OCI-LY7 (cell line): ENCODE results near the gene SIX3. TPM values are rescaled to one million over a fixed set of nuclear protein-coding genes. Genes with fewer than 3 reads are reported as not detected.

Experiments used
- BruUV-seq: library from RNA; stranded (reverse); fragments of 400-500 nt; replicated peaks from 2 replicates; lab custom pipeline; 2021; lab: Mats Ljungman, UMichigan
- CTCF ChIA-PET: fragments of 300-600 bp; sonication (Branson Sonifier 250); formaldehyde crosslinking; loops from one replicate; lab custom pipeline; 2022; ENCODE audit warnings: antibody characterized with exemption; ENCODE audit not compliant: unreplicated experiment; lab: Charles Lee
- POLR2A ChIA-PET: fragments of 300-600 bp; sonication (Branson Sonifier 250); formaldehyde crosslinking; loops from one replicate; lab custom pipeline; 2022; ENCODE audit warnings: antibody characterized with exemption; lab: Charles Lee
- DNase-seq: peaks from one replicate; pipeline ENCODE4 v3.0.0-alpha.2; 2015; ENCODE audit warnings: low spot score
- H2AFZ ChIP-seq: fragments of 200-600 bp; sonication (generic), shearing (Covaris generic); 2 replicates; pipeline ENCODE4 v1.6.1; 2014; ENCODE audit warnings: mild to moderate bottlenecking, antibody characterized with exemption, low read length, moderate library complexity
- H3K27ac ChIP-seq: fragments of 200-600 bp; sonication (generic); 2 replicates; pipeline ENCODE4 v1.5.1; 2014; ENCODE audit warnings: mixed run types, low read depth, mild to moderate bottlenecking, moderate library complexity, low read length, inconsistent platforms; ENCODE audit not compliant: poor library complexity, severe bottlenecking
- H3K36me3 ChIP-seq: fragments of 200-600 bp; sonication (generic); 2 replicates; pipeline ENCODE4 v1.6.1; 2014; ENCODE audit warnings: mild to moderate bottlenecking, antibody characterized with exemption, low read length, moderate library complexity, mixed read lengths; ENCODE audit not compliant: insufficient read depth
- H3K4me1 ChIP-seq: fragments of 200-600 bp; sonication (generic); 2 replicates; pipeline ENCODE4 v1.5.1; 2014; ENCODE audit warnings: mild to moderate bottlenecking, low read length; ENCODE audit not compliant: insufficient read depth, poor library complexity, severe bottlenecking
- H3K4me2 ChIP-seq: fragments of 200-600 bp; sonication (generic); 2 replicates; pipeline ENCODE4 v1.6.1; 2014; ENCODE audit warnings: mild to moderate bottlenecking, low read length
- H3K4me3 ChIP-seq: fragments of 200-600 bp; sonication (generic); 2 replicates; pipeline ENCODE4 v1.5.1; 2014; ENCODE audit warnings: mild to moderate bottlenecking, low read depth, low read length; ENCODE audit not compliant: poor library complexity, severe bottlenecking
- H3K79me2 ChIP-seq: fragments of 200-600 bp; sonication (generic); 2 replicates; pipeline ENCODE4 v1.6.1; 2016; ENCODE audit warnings: low read depth, mild to moderate bottlenecking, low read length, moderate library complexity, mixed read lengths; ENCODE audit not compliant: insufficient read depth
- H3K9me2 ChIP-seq: fragments of 200-600 bp; sonication (generic); 2 replicates; pipeline ENCODE4 v1.6.1; 2016; ENCODE audit warnings: mild to moderate bottlenecking, low read length, mixed read lengths; ENCODE audit not compliant: insufficient read depth
- H3K9me3 ChIP-seq: fragments of 200-600 bp; sonication (generic); 2 replicates; pipeline ENCODE4 v1.6.1; 2014; ENCODE audit warnings: mild to moderate bottlenecking, mixed run types, low read length, mixed read lengths
- H4K20me1 ChIP-seq: fragments of 200-600 bp; sonication (generic); 2 replicates; pipeline ENCODE4 v1.6.1; 2014; ENCODE audit warnings: mild to moderate bottlenecking, antibody characterized with exemption, low read length, moderate library complexity, mixed read lengths; ENCODE audit not compliant: insufficient read depth
- CTCF ChIP-seq: fragments of 200-600 bp; sonication (generic); conservative IDR thresholded peaks from 2 replicates; pipeline ENCODE4 v1.5.1; 2014; ENCODE audit warnings: mild to moderate bottlenecking, antibody characterized with exemption, low read length, moderate library complexity, mixed read lengths
- EZH2phosphoT487 ChIP-seq: fragments of 200-600 bp; sonication (generic); IDR thresholded peaks from 2 replicates; pipeline ENCODE4 v1.6.1; 2018; ENCODE audit warnings: low read depth, borderline replicate concordance, mild to moderate bottlenecking, mixed run types, antibody characterized with exemption, low read length, moderate library complexity, mixed read lengths
- intact Hi-C: fragments of 100-400 bp; cut with micrococcal nuclease; formaldehyde crosslinking; loops from one replicate; pipeline ENCODE4 v1.10.0; 2022; ENCODE audit not compliant: unreplicated experiment
- total RNA-seq, 2 experiments: library from RNA; depleted of rRNA in 1 of 2; stranded (reverse); fragments of >200 nt in 1 of 2; shearing (Covaris generic) in 1 of 2; gene quantifications; 2 replicates each; pipeline ENCODE4 v1.2.3, GENCODE V29; 2014 to 2022

The SIX3 gene
- total RNA-seq, 2 experiments from 2014 or later = not detected

GRCh38 chr2:44944952-44945612 is 3.6 kb downstream of the SIX3 start:
- Histone ChIP-seq H2AFZ (no peak overlapping the region), H3K9me2 (no peaks in the 10 kb centered on the region), H3K9me3 (no peaks in the 10 kb centered on the region), H3K36me3 (no peaks in the 10 kb centered on the region), H3K79me2 (no peaks in the 10 kb centered on the region), H3K4me1 (no peaks in the 10 kb centered on the region), H3K4me2 (no peak overlapping the region), H4K20me1 (no peaks in the 10 kb centered on the region), H3K4me3 (no peak overlapping the region), H3K27ac (no peak overlapping the region)
- CTCF ChIA-PET = no interaction called here
- TF ChIP-seq CTCF (no peak), EZH2phosphoT487 (no peak)
- DNase-seq = no peak
- no TSS peak for BruUV-seq
- intact Hi-C loops = no loop called here
- POLR2A ChIA-PET = no interaction called here

GRCh38 chr2:44945676-44946371 is 4.3 kb downstream of the SIX3 start:
- no peaks in the 10 kb centered on the region for H3K79me2 ChIP-seq
- no peak overlapping the region for H3K4me2 ChIP-seq
- TF ChIP-seq CTCF = no peak
- no peak for TF ChIP-seq EZH2phosphoT487
- intact Hi-C loops = no loop called here
- no peaks in the 10 kb centered on the region for H3K9me3 ChIP-seq
- no peaks in the 10 kb centered on the region for H3K9me2 ChIP-seq
- H4K20me1 ChIP-seq = no peaks in the 10 kb centered on the region
- ChIA-PET POLR2A (no interaction called here), CTCF (no interaction called here)
- H3K27ac ChIP-seq = no peak overlapping the region
- no peak overlapping the region for H3K4me3 ChIP-seq
- no peaks in the 10 kb centered on the region for H3K4me1 ChIP-seq
- BruUV-seq = no TSS peak
- no peaks in the 10 kb centered on the region for H3K36me3 ChIP-seq
- DNase-seq = no peak
- no peak overlapping the region for H2AFZ ChIP-seq
